ENCODE data around the gene RBL2.
"Not testable (repeated sequence)": the region's sequence is repeated elsewhere in the genome, so short reads cannot be mapped to it uniquely, and the experiment has no call there.

RBL2 gene

GRCh38 chr16:53504665-53505064 lies 70.4 kb downstream of the RBL2 start:
- no peak for DNase-seq (ENCODE audit: low spot score)

- DNase-seq (ENCODE audit: low spot score): no peak
These were observed 72.0 kb downstream of the RBL2 start for GRCh38 chr16:53506254-53506653.

- no peak for DNase-seq (ENCODE audit: low spot score)
These were observed 73.4 kb downstream of the RBL2 start for GRCh38 chr16:53507464-53508179.

GRCh38 chr16:53509906-53510703 lies 75.8 kb downstream of the RBL2 start:
- peak; percentile 80 for DNase-seq (ENCODE audit: low spot score)

GRCh38 chr16:53510704-53511070 lies 76.4 kb downstream of the RBL2 start:
- no peak for DNase-seq (ENCODE audit: low spot score)

GRCh38 chr16:53511084-53511402 lies 76.8 kb downstream of the RBL2 start:
- DNase-seq (ENCODE audit: low spot score): no peak

GRCh38 chr16:53511403-53512280 lies 77.4 kb downstream of the RBL2 start:
- DNase-seq (ENCODE audit: low spot score): no peak

GRCh38 chr16:53512795-53513194 lies 78.5 kb downstream of the RBL2 start:
- not testable (repeated sequence) for DNase-seq (ENCODE audit: low spot score)

- no peak for DNase-seq (ENCODE audit: low spot score)
These were observed 81.0 kb downstream of the RBL2 start for GRCh38 chr16:53515259-53515658.

GRCh38 chr16:53515811-53516210 lies 81.5 kb downstream of the RBL2 start:
- DNase-seq (ENCODE audit: low spot score): no peak

- no peak for DNase-seq (ENCODE audit: low spot score)
These were observed 83.6 kb downstream of the RBL2 start for GRCh38 chr16:53517851-53518250.

GRCh38 chr16:53518550-53519416 lies 84.5 kb downstream of the RBL2 start:
- DNase-seq (ENCODE audit: low spot score): no peak

- no peak for DNase-seq (ENCODE audit: low spot score)
These were observed 85.3 kb downstream of the RBL2 start for GRCh38 chr16:53519417-53520091.

- no peak for DNase-seq (ENCODE audit: low spot score)
These were observed 89.0 kb downstream of the RBL2 start for GRCh38 chr16:53523126-53523804.

GRCh38 chr16:53523971-53524548 lies 89.8 kb downstream of the RBL2 start:
- DNase-seq (ENCODE audit: low spot score): no peak

GRCh38 chr16:53528797-53529196 lies 94.5 kb downstream of the RBL2 start:
- DNase-seq (ENCODE audit: low spot score): no peak

- DNase-seq (ENCODE audit: low spot score): no peak
These were observed 95.2 kb downstream of the RBL2 start for GRCh38 chr16:53529513-53529912.

- no peak for DNase-seq (ENCODE audit: low spot score)
These were observed 95.8 kb downstream of the RBL2 start for GRCh38 chr16:53530046-53530445.

GRCh38 chr16:53530741-53531140 lies 96.5 kb downstream of the RBL2 start:
- no peak for DNase-seq (ENCODE audit: low spot score)

GRCh38 chr16:53534206-53534605 lies 99.9 kb downstream of the RBL2 start:
- DNase-seq (ENCODE audit: low spot score): no peak

All from D341Med (cell line).